ENCODE measurements around the gene STK10.

The STK10 gene

DNA sequence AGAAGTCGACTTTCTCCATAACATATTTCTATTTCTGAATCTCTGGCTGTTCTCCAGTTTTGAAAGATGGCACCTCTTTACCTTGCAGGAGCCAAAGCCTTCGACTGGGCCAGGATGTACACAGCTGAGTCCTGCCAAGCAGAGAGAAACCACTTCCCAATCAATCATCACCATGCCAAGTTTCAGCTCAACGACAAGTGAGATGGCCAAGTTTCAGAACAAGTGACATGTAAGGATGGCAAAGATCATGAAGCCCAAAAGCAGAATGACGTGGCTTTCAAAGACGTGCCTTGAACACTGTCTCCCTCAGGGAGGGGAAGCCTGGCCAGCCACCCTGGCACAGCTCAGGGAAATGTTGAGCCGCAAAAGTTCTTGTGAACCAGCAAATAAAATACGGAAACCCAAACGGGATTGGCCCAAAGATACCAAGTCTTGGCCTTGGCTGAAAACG is 17.7 kb downstream of the STK10 start:
- TF ChIP-seq, protein P1, sequence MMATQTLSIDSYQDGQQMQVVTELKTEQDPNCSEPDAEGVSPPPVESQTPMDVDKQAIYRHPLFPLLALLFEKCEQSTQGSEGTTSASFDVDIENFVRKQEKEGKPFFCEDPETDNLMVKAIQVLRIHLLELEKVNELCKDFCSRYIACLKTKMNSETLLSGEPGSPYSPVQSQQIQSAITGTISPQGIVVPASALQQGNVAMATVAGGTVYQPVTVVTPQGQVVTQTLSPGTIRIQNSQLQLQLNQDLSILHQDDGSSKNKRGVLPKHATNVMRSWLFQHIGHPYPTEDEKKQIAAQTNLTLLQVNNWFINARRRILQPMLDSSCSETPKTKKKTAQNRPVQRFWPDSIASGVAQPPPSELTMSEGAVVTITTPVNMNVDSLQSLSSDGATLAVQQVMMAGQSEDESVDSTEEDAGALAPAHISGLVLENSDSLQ (IDR thresholded peaks at IDR 0.05): no peak
- TF ChIP-seq SP1 (IDR thresholded peaks at IDR 0.05) (no peak), BHLHE40 (IDR thresholded peaks at IDR 0.05; ENCODE audit: borderline replicate concordance) (no peak), ARNT (IDR thresholded peaks at IDR 0.05) (no peak), SUZ12 (IDR thresholded peaks at IDR 0.05) (no peak), FOXK2 (IDR thresholded peaks at IDR 0.05) (no peak), ELF4 (IDR thresholded peaks at IDR 0.05) (no peak), HDGF (IDR thresholded peaks at IDR 0.05; ENCODE audit: borderline replicate concordance) (no peak), FOXA1 (IDR thresholded peaks at IDR 0.05) (no peak), LEF1 (IDR thresholded peaks at IDR 0.05; ENCODE audit: borderline replicate concordance) (no peak), L3MBTL2 (conservative IDR thresholded peaks at IDR 0.05) (no peak), FOXM1 (IDR thresholded peaks at IDR 0.05; ENCODE audit: borderline replicate concordance) (no peak), NFRKB (IDR thresholded peaks at IDR 0.05) (no peak), ZNF384 (IDR thresholded peaks at IDR 0.05) (no peak), CTBP1 (IDR thresholded peaks at IDR 0.05; ENCODE audit: borderline replicate concordance) (no peak)
- CTCF ChIA-PET: no interaction called here
- POLR2A ChIA-PET: no interaction called here
- DNase-seq (ENCODE audit: extremely low spot score): no peak

DNA sequence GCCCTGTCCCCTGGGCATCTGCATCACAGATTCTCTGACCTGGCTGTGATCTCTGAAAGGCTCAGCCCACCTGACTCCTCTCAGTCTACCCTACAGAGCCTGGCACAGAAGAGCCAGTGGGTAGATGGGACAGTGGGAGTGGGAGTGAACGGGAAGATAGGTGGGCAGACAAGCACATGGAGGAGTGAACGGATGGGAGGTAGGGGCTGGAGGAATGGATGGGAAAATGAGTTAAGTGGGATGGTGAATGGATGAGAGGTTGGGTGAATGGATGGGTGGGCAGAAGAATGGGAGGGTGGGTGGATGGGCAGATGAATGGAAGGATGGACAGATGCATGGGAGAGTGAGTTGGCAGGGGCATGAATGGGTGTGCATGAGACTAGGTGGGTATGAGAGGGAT is 18.8 kb downstream of the STK10 start:
- DNase-seq (ENCODE audit: extremely low spot score): no peak
- TF ChIP-seq CTBP1 (IDR thresholded peaks at IDR 0.05; ENCODE audit: borderline replicate concordance) (no peak), BHLHE40 (IDR thresholded peaks at IDR 0.05; ENCODE audit: borderline replicate concordance) (no peak), LEF1 (IDR thresholded peaks at IDR 0.05; ENCODE audit: borderline replicate concordance) (no peak), NFRKB (IDR thresholded peaks at IDR 0.05) (no peak)
- ChIA-PET POLR2A (no interaction called here), CTCF (no interaction called here)

DNA sequence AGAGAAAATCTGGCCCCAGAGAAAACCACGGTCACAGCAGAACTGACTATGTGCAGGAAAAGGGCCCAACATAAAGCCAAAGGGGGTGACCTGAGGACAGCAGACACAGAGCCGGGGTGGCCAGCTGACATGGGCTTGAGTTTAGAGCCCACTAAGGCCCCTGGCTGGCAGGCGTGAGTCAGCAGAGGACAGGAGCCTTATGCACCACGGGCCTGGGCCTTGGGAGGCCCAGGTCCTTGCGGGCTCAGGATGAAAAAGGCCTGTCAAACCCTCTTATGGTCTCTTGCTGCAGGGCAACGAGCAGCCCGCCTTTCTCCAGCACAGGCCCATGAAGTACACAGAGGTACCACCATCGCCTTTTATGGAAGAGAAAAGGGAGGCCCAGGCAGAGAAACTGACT is 19.7 kb downstream of the STK10 start:
- no peak for DNase-seq (ENCODE audit: extremely low spot score)
- ChIA-PET POLR2A (no interaction called here), CTCF (no interaction called here)
- TF ChIP-seq SP1 (IDR thresholded peaks at IDR 0.05): no peak
- no peak for TF ChIP-seq ELF4 (IDR thresholded peaks at IDR 0.05)
- no peak for TF ChIP-seq BHLHE40 (IDR thresholded peaks at IDR 0.05; ENCODE audit: borderline replicate concordance)
- no peak for TF ChIP-seq HDGF (IDR thresholded peaks at IDR 0.05; ENCODE audit: borderline replicate concordance)
- TF ChIP-seq SUZ12 (IDR thresholded peaks at IDR 0.05): no peak
- TF ChIP-seq FOXA1 (IDR thresholded peaks at IDR 0.05): no peak
- TF ChIP-seq TARDBP (IDR thresholded peaks at IDR 0.05): no peak
- TF ChIP-seq, protein P1 (IDR thresholded peaks at IDR 0.05): no peak
- TF ChIP-seq ARNT (IDR thresholded peaks at IDR 0.05): no peak
- no peak for TF ChIP-seq FOXM1 (IDR thresholded peaks at IDR 0.05; ENCODE audit: borderline replicate concordance)
- TF ChIP-seq LEF1 (IDR thresholded peaks at IDR 0.05; ENCODE audit: borderline replicate concordance): no peak
- no peak for TF ChIP-seq FOXK2 (IDR thresholded peaks at IDR 0.05)
- TF ChIP-seq NFRKB (IDR thresholded peaks at IDR 0.05): no peak
- no peak for TF ChIP-seq ZNF384 (IDR thresholded peaks at IDR 0.05)
- no peak for TF ChIP-seq L3MBTL2 (conservative IDR thresholded peaks at IDR 0.05)
- TF ChIP-seq CTBP1 (IDR thresholded peaks at IDR 0.05; ENCODE audit: borderline replicate concordance): no peak

DNA sequence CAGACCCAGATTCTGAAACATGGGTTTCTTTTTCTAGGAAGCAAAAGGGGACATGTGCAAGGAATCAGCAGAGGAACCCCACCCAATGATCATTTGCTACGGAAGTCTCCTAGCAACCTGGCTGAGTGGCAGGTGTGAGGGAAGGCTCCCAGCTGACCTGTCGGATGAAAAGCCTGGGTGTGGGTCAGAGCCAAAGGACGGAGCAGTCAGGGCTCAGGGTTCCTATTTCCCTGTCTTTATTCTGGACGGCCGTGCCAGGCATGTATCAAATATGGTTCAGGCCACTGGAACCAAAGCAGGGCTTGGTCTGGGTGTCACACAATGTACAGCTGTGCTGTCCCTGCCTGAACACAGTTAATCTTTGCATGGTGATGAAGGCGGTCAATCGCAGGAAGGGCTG is 20.1 kb downstream of the STK10 start:
- POLR2A ChIA-PET: no interaction called here
- CTCF ChIA-PET: no interaction called here
- TF ChIP-seq CTBP1 (IDR thresholded peaks at IDR 0.05; ENCODE audit: borderline replicate concordance): no peak
- TF ChIP-seq, protein P1 (IDR thresholded peaks at IDR 0.05): peak; percentile 64
- DNase-seq (ENCODE audit: extremely low spot score): no peak

DNA sequence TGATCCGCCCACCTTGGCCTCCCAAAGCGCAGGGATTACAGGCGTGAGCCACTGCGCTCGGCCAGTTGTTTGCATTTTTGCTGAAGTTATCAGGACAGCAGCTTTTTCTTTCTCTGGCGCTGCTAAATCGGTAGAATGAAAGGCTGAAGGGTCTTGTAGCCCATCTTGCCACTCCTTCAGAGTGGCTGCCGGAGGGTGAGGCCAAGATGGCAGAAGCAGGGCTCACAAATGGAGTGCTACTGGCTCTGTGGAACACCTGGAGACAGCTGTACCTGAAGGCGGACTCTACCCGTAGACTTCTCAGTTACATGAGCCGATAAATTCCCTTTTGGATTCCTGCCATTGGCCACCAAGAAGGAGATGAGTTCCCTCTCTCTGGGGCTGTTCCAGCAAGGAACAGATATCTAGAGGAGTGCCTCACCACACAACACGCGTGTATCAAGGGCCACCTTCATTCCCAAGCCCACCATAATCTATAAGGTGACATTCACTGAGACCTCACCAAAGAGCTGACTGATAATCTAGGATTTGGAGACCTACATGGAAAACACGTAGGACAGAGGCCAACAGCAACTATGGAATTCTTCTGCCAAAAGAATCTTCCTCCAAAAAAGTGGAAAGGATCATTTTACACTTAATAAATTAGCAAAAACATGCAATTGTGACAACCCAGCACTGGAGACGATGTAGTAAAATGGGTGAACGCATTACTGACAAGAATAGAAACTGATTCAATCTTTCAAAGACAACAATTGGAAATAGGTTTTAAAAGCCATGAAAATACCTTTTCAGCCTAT is 21.8 kb downstream of the STK10 start:
- ChIA-PET POLR2A (no interaction called here), CTCF (no interaction called here)
- no peak for DNase-seq (ENCODE audit: extremely low spot score)
- no peak for TF ChIP-seq SUZ12 (IDR thresholded peaks at IDR 0.05)
- TF ChIP-seq LEF1 (IDR thresholded peaks at IDR 0.05; ENCODE audit: borderline replicate concordance): no peak
- TF ChIP-seq FOXK2 (IDR thresholded peaks at IDR 0.05): no peak
- no peak for TF ChIP-seq HDGF (IDR thresholded peaks at IDR 0.05; ENCODE audit: borderline replicate concordance)
- no peak for TF ChIP-seq TARDBP (IDR thresholded peaks at IDR 0.05)
- TF ChIP-seq FOXA1 (IDR thresholded peaks at IDR 0.05): no peak
- no peak for TF ChIP-seq ELF4 (IDR thresholded peaks at IDR 0.05)
- TF ChIP-seq CTBP1 (IDR thresholded peaks at IDR 0.05; ENCODE audit: borderline replicate concordance): no peak
- TF ChIP-seq ZNF384 (IDR thresholded peaks at IDR 0.05): no peak
- TF ChIP-seq SP1 (IDR thresholded peaks at IDR 0.05): no peak
- TF ChIP-seq L3MBTL2 (conservative IDR thresholded peaks at IDR 0.05): no peak
- no peak for TF ChIP-seq NFRKB (IDR thresholded peaks at IDR 0.05)

DNA sequence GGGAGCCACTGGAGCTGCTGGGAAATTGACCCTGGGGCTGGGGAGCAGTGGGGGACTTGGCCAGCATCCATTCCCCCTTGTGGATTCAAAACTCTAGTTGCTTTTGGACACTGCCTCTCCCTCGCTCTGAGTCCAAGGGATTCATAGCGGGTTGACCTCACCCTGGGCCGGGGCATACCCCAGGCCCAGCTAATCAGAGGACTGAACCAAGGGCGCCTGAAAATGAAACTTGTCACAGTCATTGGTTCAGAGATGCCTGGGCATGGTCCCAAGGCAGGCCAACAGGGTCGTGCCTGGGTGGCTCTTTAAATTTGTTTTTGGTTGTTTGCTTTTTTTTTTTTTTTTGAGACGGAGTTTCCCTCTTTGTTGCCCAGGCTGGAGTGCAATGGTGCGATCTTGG is 22.6 kb downstream of the STK10 start:
- ChIA-PET POLR2A (interaction anchor here (1.5 kb wide), 1 partner anchor 32 kb away, joined by 3 read pairs; no protein-coding TSS in a partner anchor), CTCF (no interaction called here)
- DNase-seq (ENCODE audit: extremely low spot score): no peak
- no peak for TF ChIP-seq FOXK2 (IDR thresholded peaks at IDR 0.05)
